Upper lobe of left lung (tissue), 6 donors: ENCODE data around the gene ARVCF. TPM values are rescaled to one million over a fixed set of nuclear protein-coding genes. Genes with fewer than 3 reads are reported as not detected.

ENCODE experiments used
- ATAC-seq, 2 donors: fragments of 200-7000 bp; cut with Tn5 transposase; one replicate each; pipeline ENCODE4 v1.9.1; 2022; ENCODE audit warnings: mild to moderate bottlenecking in 2 of 2, moderate library complexity in 2 of 2; ENCODE audit not compliant: low FRiP score in 2 of 2
- DNase-seq, 2 donors: peaks; one replicate each; pipeline ENCODE4 v3.0.0-alpha.2; 2019 to 2020
- H3K27ac ChIP-seq, 4 donors: fragments of 200-600 bp; sonication (generic); one replicate each; pipeline ENCODE4 v1.5.1; 2016 to 2019
- H3K27me3 ChIP-seq, 4 donors: fragments of 200-600 bp; sonication (generic); one replicate each; pipeline ENCODE4 v1.5.1; 2017 to 2019
- H3K36me3 ChIP-seq, 4 donors: fragments of 200-600 bp; sonication (generic); one replicate each; pipeline ENCODE4 v1.5.1; 2016 to 2019
- H3K4me1 ChIP-seq, 4 donors: fragments of 200-600 bp; sonication (generic); one replicate each; pipeline ENCODE4 v1.5.1; 2018 to 2019
- H3K4me3 ChIP-seq, 4 donors: fragments of 200-600 bp; sonication (generic); one replicate each; pipeline ENCODE4 v1.5.1; 2017 to 2019; ENCODE audit warnings: mild to moderate bottlenecking in 2 of 4, moderate library complexity in 1 of 4
- H3K9me3 ChIP-seq, 4 donors: fragments of 200-600 bp; sonication (generic); one replicate each; pipeline ENCODE4 v1.5.1; 2018 to 2019
- EP300 ChIP-seq, 4 donors: sonication (generic); formaldehyde crosslinking; IDR thresholded peaks; one replicate each; pipeline ENCODE4 v1.5.1; 2017; ENCODE audit warnings: antibody characterized with exemption in 4 of 4, control low read depth in 2 of 4
- POLR2A ChIP-seq, 4 donors: fragments of 450-650 bp; IDR thresholded peaks; one replicate each; pipeline ENCODE4 v1.5.1; 2016 to 2017; ENCODE audit warnings: antibody characterized with exemption in 4 of 4, mild to moderate bottlenecking in 2 of 4
- POLR2AphosphoS5 ChIP-seq, 2 donors: sonication (generic); formaldehyde crosslinking; IDR thresholded peaks; one replicate each; pipeline ENCODE4 v1.5.1; 2017; ENCODE audit warnings: antibody characterized with exemption in 2 of 2
- WGBS, 2 donors: methylation state at CpG; one replicate each; pipeline ENCODE4 v1.1.5; 2017 to 2018; 5-methylcytosine and 5-hydroxymethylcytosine counted together
- total RNA-seq, 6 donors: library from RNA; depleted of rRNA in 4 of 6; stranded (reverse); fragments of >200 nt in 4 of 6; gene quantifications; one replicate each; pipeline versions ENCODE4 v1.1.0 to v1.2.1, GENCODE V29; 2016 to 2021
- TF ChIP-seq, protein P1 (sequence below), 6 experiments: fragments of 450-650 bp in 4 of 6; fragments of 200-600 bp in 2 of 6; sonication (generic) in 2 of 6; IDR thresholded peaks; one replicate each; pipeline ENCODE4 v1.5.1; 2016 to 2019; ENCODE audit warnings: antibody characterized with exemption in 6 of 6
- donor health status: DM: no; HTN: no; CAD: no; lungs with moderate emphysema.
- donor health status: DM: no; HTN: yes; CAD: no; lungs with severe emphysema.

Gene ARVCF
- total RNA-seq, 6 donors from 2014 or later: 18.5 to 54.5 (median 22.8) TPM

DNA sequence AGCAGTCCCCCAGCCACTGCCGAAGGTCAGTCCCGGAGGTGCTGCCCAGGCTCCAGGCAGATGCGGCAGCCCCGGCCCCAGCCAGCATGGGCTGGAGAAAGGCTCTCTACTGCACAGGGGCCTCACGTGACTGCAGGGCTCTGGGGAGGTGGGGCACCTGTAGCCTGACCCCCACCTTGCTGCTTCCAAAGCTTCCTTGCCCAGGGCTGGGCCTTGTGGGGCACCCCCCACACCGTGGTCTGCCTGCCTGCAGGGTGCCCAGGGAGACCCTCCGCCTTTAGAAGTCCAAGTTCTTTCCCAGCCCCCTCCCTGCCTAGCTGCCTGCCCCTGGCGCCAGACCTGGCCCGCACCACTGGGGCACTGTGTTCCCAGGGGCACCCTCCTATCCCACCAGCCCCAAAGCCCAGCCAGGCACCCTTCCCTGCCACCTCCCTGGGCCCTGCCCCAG lies 46.6 kb downstream of the ARVCF start:
- H3K27me3 ChIP-seq: no peaks in the 10 kb centered on the region
- ATAC-seq: no peak
- H3K4me1 ChIP-seq: peaks cover 16 to 30% (median 24%) of the 10 kb centered on the region in 4 donors
- WGBS, 2 donors: 71 to 73% methylated on average over 9 of the region's 9 CpGs
- TF ChIP-seq EP300 (IDR thresholded peaks at IDR 0.05) (no peak), POLR2AphosphoS5 (IDR thresholded peaks at IDR 0.05) (no peak), POLR2A (IDR thresholded peaks at IDR 0.05) (no peak)
- TF ChIP-seq, protein P1, sequence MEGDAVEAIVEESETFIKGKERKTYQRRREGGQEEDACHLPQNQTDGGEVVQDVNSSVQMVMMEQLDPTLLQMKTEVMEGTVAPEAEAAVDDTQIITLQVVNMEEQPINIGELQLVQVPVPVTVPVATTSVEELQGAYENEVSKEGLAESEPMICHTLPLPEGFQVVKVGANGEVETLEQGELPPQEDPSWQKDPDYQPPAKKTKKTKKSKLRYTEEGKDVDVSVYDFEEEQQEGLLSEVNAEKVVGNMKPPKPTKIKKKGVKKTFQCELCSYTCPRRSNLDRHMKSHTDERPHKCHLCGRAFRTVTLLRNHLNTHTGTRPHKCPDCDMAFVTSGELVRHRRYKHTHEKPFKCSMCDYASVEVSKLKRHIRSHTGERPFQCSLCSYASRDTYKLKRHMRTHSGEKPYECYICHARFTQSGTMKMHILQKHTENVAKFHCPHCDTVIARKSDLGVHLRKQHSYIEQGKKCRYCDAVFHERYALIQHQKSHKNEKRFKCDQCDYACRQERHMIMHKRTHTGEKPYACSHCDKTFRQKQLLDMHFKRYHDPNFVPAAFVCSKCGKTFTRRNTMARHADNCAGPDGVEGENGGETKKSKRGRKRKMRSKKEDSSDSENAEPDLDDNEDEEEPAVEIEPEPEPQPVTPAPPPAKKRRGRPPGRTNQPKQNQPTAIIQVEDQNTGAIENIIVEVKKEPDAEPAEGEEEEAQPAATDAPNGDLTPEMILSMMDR (IDR thresholded peaks at IDR 0.05): no peak
- H3K9me3 ChIP-seq: no peaks in the 10 kb centered on the region
- H3K4me3 ChIP-seq: no peak overlapping the region
- H3K27ac ChIP-seq: peak overlapping the region in 2 of 4 donors; percentile 20 to 52
- H3K36me3 ChIP-seq: peaks cover 5 to 67% (median 33%) of the 10 kb centered on the region in 4 donors
- peak in 1 of 2 donors; percentile 58 for DNase-seq

DNA sequence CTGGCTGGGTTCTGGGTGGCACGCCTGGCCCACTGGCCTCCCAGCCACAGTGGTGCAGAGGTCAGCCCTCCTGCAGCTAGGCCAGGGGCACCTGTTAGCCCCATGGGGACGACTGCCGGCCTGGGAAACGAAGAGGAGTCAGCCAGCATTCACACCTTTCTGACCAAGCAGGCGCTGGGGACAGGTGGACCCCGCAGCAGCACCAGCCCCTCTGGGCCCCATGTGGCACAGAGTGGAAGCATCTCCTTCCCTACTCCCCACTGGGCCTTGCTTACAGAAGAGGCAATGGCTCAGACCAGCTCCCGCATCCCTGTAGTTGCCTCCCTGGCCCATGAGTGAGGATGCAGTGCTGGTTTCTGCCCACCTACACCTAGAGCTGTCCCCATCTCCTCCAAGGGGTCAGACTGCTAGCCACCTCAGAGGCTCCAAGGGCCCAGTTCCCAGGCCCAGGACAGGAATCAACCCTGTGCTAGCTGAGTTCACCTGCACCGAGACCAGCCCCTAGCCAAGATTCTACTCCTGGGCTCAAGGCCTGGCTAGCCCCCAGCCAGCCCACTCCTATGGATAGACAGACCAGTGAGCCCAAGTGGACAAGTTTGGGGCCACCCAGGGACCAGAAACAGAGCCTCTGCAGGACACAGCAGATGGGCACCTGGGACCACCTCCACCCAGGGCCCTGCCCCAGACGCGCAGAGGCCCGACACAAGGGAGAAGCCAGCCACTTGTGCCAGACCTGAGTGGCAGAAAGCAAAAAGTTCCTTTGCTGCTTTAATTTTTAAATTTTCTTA lies 47.3 kb downstream of the ARVCF start:
- 80 to 89% methylated on average over 3 to 11 of the region's 11 CpGs for WGBS, 2 donors
- Histone ChIP-seq H3K27ac (peak overlapping the region in 1 of 4 donors; percentile 52), H3K36me3 (peaks cover 5 to 74% (median 37%) of the 10 kb centered on the region in 4 donors), H3K4me3 (no peak overlapping the region), H3K9me3 (no peaks in the 10 kb centered on the region), H3K4me1 (peaks cover 10 to 22% (median 21%) of the 10 kb centered on the region in 4 donors), H3K27me3 (no peaks in the 10 kb centered on the region)
- peak in 1 of 2 donors; percentile 61 for DNase-seq
- TF ChIP-seq POLR2AphosphoS5 (IDR thresholded peaks at IDR 0.05) (no peak), POLR2A (IDR thresholded peaks at IDR 0.05) (no peak), EP300 (IDR thresholded peaks at IDR 0.05) (no peak)
- TF ChIP-seq, protein P1 (IDR thresholded peaks at IDR 0.05): no peak
- no peak for ATAC-seq

DNA sequence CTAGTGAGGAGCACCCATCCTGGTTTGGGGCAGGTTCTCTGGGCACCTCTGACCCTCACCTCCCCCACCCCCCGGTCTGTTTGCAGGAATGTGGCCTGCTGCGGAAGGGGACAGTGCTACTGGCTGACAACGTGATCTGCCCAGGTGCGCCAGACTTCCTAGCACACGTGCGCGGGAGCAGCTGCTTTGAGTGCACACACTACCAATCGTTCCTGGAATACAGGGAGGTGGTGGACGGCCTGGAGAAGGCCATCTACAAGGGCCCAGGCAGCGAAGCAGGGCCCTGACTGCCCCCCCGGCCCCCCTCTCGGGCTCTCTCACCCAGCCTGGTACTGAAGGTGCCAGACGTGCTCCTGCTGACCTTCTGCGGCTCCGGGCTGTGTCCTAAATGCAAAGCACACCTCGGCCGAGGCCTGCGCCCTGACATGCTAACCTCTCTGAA lies 48.2 kb downstream of the ARVCF start:
- Histone ChIP-seq H3K4me1 (peaks cover 9 to 25% (median 19%) of the 10 kb centered on the region in 4 donors), H3K36me3 (peaks cover 5 to 76% (median 43%) of the 10 kb centered on the region in 4 donors), H3K9me3 (no peaks in the 10 kb centered on the region), H3K27ac (no peak overlapping the region), H3K4me3 (no peak overlapping the region), H3K27me3 (no peaks in the 10 kb centered on the region)
- no peak for ATAC-seq
- TF ChIP-seq POLR2A (IDR thresholded peaks at IDR 0.05) (no peak), EP300 (IDR thresholded peaks at IDR 0.05) (no peak), POLR2AphosphoS5 (IDR thresholded peaks at IDR 0.05) (no peak)
- TF ChIP-seq, protein P1 (IDR thresholded peaks at IDR 0.05): no peak
- no peak for DNase-seq
- WGBS, 2 donors: 90 to 94% methylated on average over 7 to 18 of the region's 18 CpGs

DNA sequence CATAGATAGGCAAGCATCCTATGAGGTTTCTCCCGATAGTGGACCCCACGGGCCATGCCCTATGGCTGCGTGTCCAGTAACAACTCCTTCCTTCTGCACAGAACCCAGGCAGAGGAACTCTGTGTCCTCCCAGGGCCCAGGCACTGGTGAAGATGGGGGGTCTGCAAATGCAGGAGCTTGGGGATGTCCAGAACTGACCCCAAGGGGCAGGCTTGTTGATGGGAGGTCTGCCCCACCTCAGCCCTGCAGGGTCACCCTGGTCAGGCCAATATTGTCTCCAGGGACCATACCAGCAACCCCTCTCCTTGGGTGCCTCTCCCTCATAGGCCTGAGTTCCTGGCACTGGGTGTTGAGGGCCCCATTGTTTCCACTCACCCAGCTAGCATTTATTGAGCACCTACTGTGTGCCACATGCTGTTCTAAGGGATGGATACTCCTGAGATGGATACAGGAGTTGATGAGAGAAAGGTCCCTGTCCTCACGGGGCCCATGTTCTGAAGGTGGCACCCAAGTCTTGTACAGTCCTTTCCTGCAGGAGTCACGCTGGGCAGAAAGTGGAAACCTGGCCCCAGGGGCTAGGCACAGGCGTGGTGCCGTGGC lies 48.7 kb downstream of the ARVCF start:
- Histone ChIP-seq H3K4me3 (no peak overlapping the region), H3K27ac (no peak overlapping the region), H3K9me3 (no peaks in the 10 kb centered on the region), H3K27me3 (no peaks in the 10 kb centered on the region), H3K36me3 (peaks cover 5 to 74% (median 40%) of the 10 kb centered on the region in 4 donors), H3K4me1 (peaks cover 9 to 29% (median 21%) of the 10 kb centered on the region in 4 donors)
- ATAC-seq (no peak), DNase-seq (no peak)
- TF ChIP-seq, protein P1 (IDR thresholded peaks at IDR 0.05): no peak
- TF ChIP-seq POLR2A (IDR thresholded peaks at IDR 0.05): no peak
- TF ChIP-seq POLR2AphosphoS5 (IDR thresholded peaks at IDR 0.05): no peak
- TF ChIP-seq EP300 (IDR thresholded peaks at IDR 0.05): no peak
- 93 to 96% methylated on average over 6 to 7 of the region's 7 CpGs for WGBS, 2 donors
